C4-2B (cell line): ENCODE measurements around the gene CPNE6.

Source experiments
- H3K27ac ChIP-seq: fragments of 450-650 bp; 2 replicates; pipeline ENCODE4 v1.5.1; 2017
- CTCF ChIP-seq: fragments of 450-650 bp; conservative IDR thresholded peaks from 2 replicates; pipeline ENCODE4 v1.5.1; 2017; ENCODE audit warnings: mild to moderate bottlenecking
- ZFX ChIP-seq: fragments of 450-650 bp; IDR thresholded peaks from 2 replicates; pipeline ENCODE4 v1.6.1; 2017

The CPNE6 gene

GRCh38 chr14:24080142-24080530 is 8.8 kb downstream of the CPNE6 start:
- TF ChIP-seq ZFX, result no peak
- no peak for TF ChIP-seq CTCF
- H3K27ac ChIP-seq, result peak overlapping the region; percentile 62; the same call in 1 of the 2 replicates

GRCh38 chr14:24080888-24081738 is 9.8 kb downstream of the CPNE6 start:
- no peak for TF ChIP-seq CTCF
- peak; percentile 68; the same call in 1 of the 2 replicates for TF ChIP-seq ZFX
- peak overlapping the region; percentile 62 for H3K27ac ChIP-seq

- H3K27ac ChIP-seq, result peak overlapping the region; percentile 62
- TF ChIP-seq CTCF, result no peak
- TF ChIP-seq ZFX, result no peak
These were observed 10.4 kb downstream of the CPNE6 start for GRCh38 chr14:24081739-24082211.

GRCh38 chr14:24082411-24083080 is 11.2 kb downstream of the CPNE6 start:
- no peak overlapping the region for H3K27ac ChIP-seq
- no peak for TF ChIP-seq CTCF
- TF ChIP-seq ZFX, result no peak

GRCh38 chr14:24083462-24083861 is 12.1 kb downstream of the CPNE6 start:
- no peak for TF ChIP-seq ZFX
- TF ChIP-seq CTCF, result no peak
- no peak overlapping the region for H3K27ac ChIP-seq

- no peak overlapping the region for H3K27ac ChIP-seq
- TF ChIP-seq ZFX (no peak), CTCF (no peak)
These were observed 13.1 kb downstream of the CPNE6 start for GRCh38 chr14:24084440-24084839.

- no peak for TF ChIP-seq ZFX
- TF ChIP-seq CTCF, result no peak
- no peak overlapping the region for H3K27ac ChIP-seq
These were observed 13.9 kb downstream of the CPNE6 start for GRCh38 chr14:24085215-24085614.
